Measurements from ENCODE around the gene MIA2. TPM values are rescaled to one million over a fixed set of nuclear protein-coding genes. Genes with fewer than 3 reads are reported as not detected.

MIA2 gene
- total and polyA plus RNA-seq, 9 of the 15 experiments (the other 6 are each of a cell fraction or from before 2014, with no cell fraction given) = 6.0 to 21.8 (median 12.8) TPM

GRCh38 chr14:39186941-39187525 lies 46.7 kb upstream of the MIA2 start:
- Histone ChIP-seq H3K27me3 (ENCODE audit: control insufficient read depth in 2 of 2, insufficient read depth in 2 of 2, low read length in 2 of 2) (no peaks in the 10 kb centered on the region), H2AFZ (ENCODE audit: low read depth, low read length) (no peak overlapping the region), H3K36me3 (ENCODE audit: control insufficient read depth, insufficient read depth, low read length) (peaks cover 26% of the 10 kb centered on the region), H3K79me2 (ENCODE audit: control insufficient read depth, insufficient read depth, low read length) (no peaks in the 10 kb centered on the region), H3K27ac (ENCODE audit: extremely low read depth, low read depth, low read length) (no peak overlapping the region), H3K4me2 (ENCODE audit: insufficient read depth, low read length) (no peak overlapping the region), H3K9ac (ENCODE audit: insufficient read depth in 1 of 2, low read depth in 2 of 2, low read length in 2 of 2) (no peak overlapping the region), H3K4me1 (replicated peaks in 1 of 2; ENCODE audit: control insufficient read depth in 2 of 2, insufficient read depth in 2 of 2, low read length in 2 of 2) (no peaks in the 10 kb centered on the region; a peak in 2 of 5 replicates), H3K9me3 (replicated peaks; ENCODE audit: control insufficient read depth, insufficient read depth, low read depth, low read length) (no peaks in the 10 kb centered on the region), H3K9me1 (ENCODE audit: control insufficient read depth, insufficient read depth, low read length) (no peaks in the 10 kb centered on the region), H4K20me1 (replicated peaks; ENCODE audit: control insufficient read depth, insufficient read depth, low read length) (no peaks in the 10 kb centered on the region), H3K4me3 (no peak overlapping the region)
- in situ Hi-C loops (cut with MboI) = no loop called here
- no peak for FAIRE-seq
- ChIA-PET POLR2A (interaction anchor here (0.7 kb wide), 1 partner anchor 12 kb away, joined by 3 read pairs; the partner anchor contains the start of gene PNN), CTCF (ENCODE audit: low intra/inter-chr PET ratio) (interaction anchor here (0.8 kb wide), 1 partner anchor 34 kb away, joined by 4 read pairs; no protein-coding TSS in a partner anchor)
- BruUV-seq (replicated peaks) = no TSS peak
- no peak for DNase-seq (ENCODE audit: extremely low read depth in 1 of 4, low spot score in 3 of 4)
- ATAC-seq = peak; percentile 13; the same call in 2 of the 3 replicates
- TF ChIP-seq ZMIZ1 (IDR thresholded peaks at IDR 0.05; ENCODE audit: low read depth in 2 of 2, low read length in 2 of 2) (0 out of 4 replicates have a peak, but pooled peaks of 1 of the 2 experiments have one; percentile 13), ZNF436 (CRISPR knock-in tag; IDR thresholded peaks at IDR 0.05) (no peak), BCLAF1 (IDR thresholded peaks at IDR 0.05; ENCODE audit: borderline replicate concordance in 1 of 2, control insufficient read depth in 1 of 2, low read depth in 2 of 2, low read length in 1 of 2) (no peak), JUN (IDR thresholded peaks at IDR 0.05; ENCODE audit: borderline replicate concordance, low read depth, low read length) (no peak), JUN (CRISPR knock-in tag; IDR thresholded peaks at IDR 0.05; ENCODE audit: borderline replicate concordance) (no peak), NFXL1 (CRISPR knock-in tag; IDR thresholded peaks at IDR 0.05) (no peak)
- 58% methylated on average over 4 of the region's 4 CpGs for WGBS (ENCODE audit: insufficient coverage, low coverage, missing lambda C conversion rate)
- intact Hi-C loops (cut with micrococcal nuclease) = no loop called here
